ENCODE measurements around the gene DNAJA4.

DNA sequence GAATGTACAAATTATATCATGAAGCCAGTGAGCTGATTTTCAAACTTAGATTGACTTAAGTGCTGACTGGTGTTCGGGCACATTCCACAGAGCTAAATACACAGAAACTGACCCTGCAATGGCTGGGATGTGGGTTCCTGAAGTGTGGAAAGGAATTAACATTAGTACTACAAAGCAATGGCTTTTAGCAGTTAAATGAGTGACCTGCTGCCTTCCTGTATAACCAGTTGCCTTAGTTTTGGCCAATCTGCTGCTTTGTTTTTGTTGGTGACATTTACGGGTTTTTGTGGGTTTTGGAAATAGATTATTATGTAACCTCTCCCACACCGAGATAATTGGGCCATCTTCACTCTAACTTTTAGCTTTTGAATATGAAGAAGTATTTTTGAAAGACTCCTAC lies 37.5 kb downstream of the DNAJA4 start:
- TF ChIP-seq, protein P1, sequence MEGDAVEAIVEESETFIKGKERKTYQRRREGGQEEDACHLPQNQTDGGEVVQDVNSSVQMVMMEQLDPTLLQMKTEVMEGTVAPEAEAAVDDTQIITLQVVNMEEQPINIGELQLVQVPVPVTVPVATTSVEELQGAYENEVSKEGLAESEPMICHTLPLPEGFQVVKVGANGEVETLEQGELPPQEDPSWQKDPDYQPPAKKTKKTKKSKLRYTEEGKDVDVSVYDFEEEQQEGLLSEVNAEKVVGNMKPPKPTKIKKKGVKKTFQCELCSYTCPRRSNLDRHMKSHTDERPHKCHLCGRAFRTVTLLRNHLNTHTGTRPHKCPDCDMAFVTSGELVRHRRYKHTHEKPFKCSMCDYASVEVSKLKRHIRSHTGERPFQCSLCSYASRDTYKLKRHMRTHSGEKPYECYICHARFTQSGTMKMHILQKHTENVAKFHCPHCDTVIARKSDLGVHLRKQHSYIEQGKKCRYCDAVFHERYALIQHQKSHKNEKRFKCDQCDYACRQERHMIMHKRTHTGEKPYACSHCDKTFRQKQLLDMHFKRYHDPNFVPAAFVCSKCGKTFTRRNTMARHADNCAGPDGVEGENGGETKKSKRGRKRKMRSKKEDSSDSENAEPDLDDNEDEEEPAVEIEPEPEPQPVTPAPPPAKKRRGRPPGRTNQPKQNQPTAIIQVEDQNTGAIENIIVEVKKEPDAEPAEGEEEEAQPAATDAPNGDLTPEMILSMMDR (IDR thresholded peaks at IDR 0.05), result no peak
- TF ChIP-seq POLR2AphosphoS5 (IDR thresholded peaks at IDR 0.05) (no peak), POLR2A (IDR thresholded peaks at IDR 0.05) (no peak)
